ENCODE results near the gene UPF2.

GRCh38 chr10:11876324-11876723 lies 166.3 kb downstream of the UPF2 start:
- TF ChIP-seq CTCF (IDR thresholded peaks at IDR 0.05; ENCODE audit: low read depth, low read length, missing input control), result no peak
- TF ChIP-seq MAX (IDR thresholded peaks at IDR 0.05), result no peak
- no peak for TF ChIP-seq ZBTB33 (IDR thresholded peaks at IDR 0.05)
- TF ChIP-seq JUND (IDR thresholded peaks at IDR 0.05), result no peak
- no peak for TF ChIP-seq FOXA1 (IDR thresholded peaks at IDR 0.05)
- no peak for TF ChIP-seq TAF1 (conservative IDR thresholded peaks at IDR 0.05)
- no peak for TF ChIP-seq HNF4G (IDR thresholded peaks at IDR 0.05)
- TF ChIP-seq REST (IDR thresholded peaks at IDR 0.05), result no peak
- no peak for TF ChIP-seq ATF3 (IDR thresholded peaks at IDR 0.05)
